Upper lobe of left lung (tissue), 4 donors: Measurements from ENCODE around the gene SHKBP1.

Experiments used
- EP300 ChIP-seq, 4 donors: sonication (generic); formaldehyde crosslinking; IDR thresholded peaks; one replicate each; pipeline ENCODE4 v1.5.1; 2017; ENCODE audit warnings: antibody characterized with exemption in 4 of 4, control low read depth in 2 of 4
- POLR2AphosphoS5 ChIP-seq, 2 donors: sonication (generic); formaldehyde crosslinking; IDR thresholded peaks; one replicate each; pipeline ENCODE4 v1.5.1; 2017; ENCODE audit warnings: antibody characterized with exemption in 2 of 2
- TF ChIP-seq, protein P1 (sequence below), 6 experiments: fragments of 450-650 bp in 4 of 6; fragments of 200-600 bp in 2 of 6; sonication (generic) in 2 of 6; IDR thresholded peaks; one replicate each; pipeline ENCODE4 v1.5.1; 2016 to 2019; ENCODE audit warnings: antibody characterized with exemption in 6 of 6

GRCh38 chr19:40565355-40565754, 11.3 kb upstream of the SHKBP1 start:
- TF ChIP-seq, protein P1, sequence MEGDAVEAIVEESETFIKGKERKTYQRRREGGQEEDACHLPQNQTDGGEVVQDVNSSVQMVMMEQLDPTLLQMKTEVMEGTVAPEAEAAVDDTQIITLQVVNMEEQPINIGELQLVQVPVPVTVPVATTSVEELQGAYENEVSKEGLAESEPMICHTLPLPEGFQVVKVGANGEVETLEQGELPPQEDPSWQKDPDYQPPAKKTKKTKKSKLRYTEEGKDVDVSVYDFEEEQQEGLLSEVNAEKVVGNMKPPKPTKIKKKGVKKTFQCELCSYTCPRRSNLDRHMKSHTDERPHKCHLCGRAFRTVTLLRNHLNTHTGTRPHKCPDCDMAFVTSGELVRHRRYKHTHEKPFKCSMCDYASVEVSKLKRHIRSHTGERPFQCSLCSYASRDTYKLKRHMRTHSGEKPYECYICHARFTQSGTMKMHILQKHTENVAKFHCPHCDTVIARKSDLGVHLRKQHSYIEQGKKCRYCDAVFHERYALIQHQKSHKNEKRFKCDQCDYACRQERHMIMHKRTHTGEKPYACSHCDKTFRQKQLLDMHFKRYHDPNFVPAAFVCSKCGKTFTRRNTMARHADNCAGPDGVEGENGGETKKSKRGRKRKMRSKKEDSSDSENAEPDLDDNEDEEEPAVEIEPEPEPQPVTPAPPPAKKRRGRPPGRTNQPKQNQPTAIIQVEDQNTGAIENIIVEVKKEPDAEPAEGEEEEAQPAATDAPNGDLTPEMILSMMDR (IDR thresholded peaks at IDR 0.05), result no peak
- TF ChIP-seq POLR2AphosphoS5 (IDR thresholded peaks at IDR 0.05) (no peak), EP300 (IDR thresholded peaks at IDR 0.05) (no peak)
